ENCODE results near the gene NAPSA.
"Not testable (repeated sequence)": the region's sequence is repeated elsewhere in the genome, so short reads cannot be mapped to it uniquely, and the experiment has no call there.

NAPSA gene

DNA sequence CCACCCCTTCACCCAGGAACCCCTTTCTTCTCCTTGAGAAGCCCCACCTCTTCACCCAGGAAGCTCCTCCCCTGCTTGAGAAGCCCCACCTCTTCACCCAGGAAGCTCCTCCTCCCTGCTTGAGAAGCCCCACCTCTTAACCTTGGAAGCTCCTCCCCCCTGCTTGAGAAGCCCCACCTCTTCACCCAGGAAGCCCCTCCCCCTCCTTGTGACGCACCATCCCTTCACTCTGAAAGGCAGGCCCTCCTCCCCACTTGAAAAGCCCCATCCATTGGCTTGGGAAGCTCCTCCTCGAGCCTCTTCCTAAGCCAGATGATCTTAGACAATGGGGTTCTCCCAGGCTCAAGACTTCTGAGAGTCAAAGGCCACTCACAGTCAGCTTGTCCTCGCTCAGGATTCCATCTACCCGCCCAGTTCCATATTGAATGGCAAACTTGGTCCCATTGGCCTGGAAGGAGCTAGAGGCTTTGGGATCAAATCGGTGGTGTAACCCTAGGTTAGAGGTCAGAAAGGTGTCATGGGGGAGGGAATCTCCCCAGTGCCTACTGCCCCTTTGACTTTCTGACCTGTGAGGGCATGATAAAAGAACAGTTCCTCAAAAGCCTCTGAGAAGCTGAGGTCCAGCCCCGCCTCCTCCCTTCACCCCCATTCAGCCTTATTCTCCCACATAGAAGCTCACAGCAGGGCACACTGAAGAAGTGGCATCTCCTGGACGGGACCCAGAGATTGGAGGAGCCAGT lies 4.0 kb downstream of the NAPSA start:
- no peaks in the 10 kb centered on the region for H3K9me3 ChIP-seq (ENCODE audit: control insufficient read depth in 1 of 2, low read length in 2 of 2)
- H3K9ac ChIP-seq (ENCODE audit: low read depth in 1 of 2, low read length in 2 of 2), result no peak overlapping the region

DNA sequence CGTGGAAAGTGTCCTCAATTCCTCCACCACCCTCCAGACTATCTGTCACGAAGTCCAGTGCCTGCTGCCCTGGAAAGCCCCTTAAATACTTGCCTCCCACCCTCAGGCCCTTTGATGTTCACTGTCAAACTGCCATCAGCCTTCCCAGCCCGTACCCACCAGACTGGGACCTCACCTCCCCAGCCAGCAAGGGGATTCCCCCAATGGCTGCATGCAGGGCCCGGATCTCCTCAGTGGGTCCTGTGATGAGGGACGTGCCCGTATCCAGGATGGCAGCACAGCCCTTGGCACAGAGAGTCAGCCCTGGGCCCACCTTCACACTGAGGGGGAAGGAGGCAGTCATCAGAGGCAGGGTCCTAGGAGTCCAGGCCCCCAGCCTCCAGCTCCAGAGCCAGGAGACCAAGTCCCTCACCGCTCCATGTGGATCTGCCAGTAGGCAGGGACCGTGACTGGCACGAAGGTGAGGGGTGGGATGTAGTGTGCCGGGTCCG lies 6.1 kb downstream of the NAPSA start:
- Histone ChIP-seq H3K4me1 (ENCODE audit: control insufficient read depth in 1 of 2, insufficient read depth in 2 of 2, low read length in 2 of 2) (peaks cover 0 to 7% of the 10 kb centered on the region in 2 donors), H3K9ac (ENCODE audit: low read depth in 1 of 2, low read length in 2 of 2) (no peak overlapping the region), H3K9me3 (ENCODE audit: control insufficient read depth in 1 of 2, low read length in 2 of 2) (no peaks in the 10 kb centered on the region), H3K36me3 (ENCODE audit: control insufficient read depth in 1 of 2, insufficient read depth in 2 of 2, low read length in 2 of 2) (no peaks in the 10 kb centered on the region), H3K4me3 (ENCODE audit: low read depth in 1 of 2, low read length in 2 of 2) (no peak overlapping the region), H3K27ac (ENCODE audit: low read depth, low read length) (no peak overlapping the region), H3K27me3 (ENCODE audit: control insufficient read depth in 1 of 2, insufficient read depth in 2 of 2, low read length in 2 of 2) (no peaks in the 10 kb centered on the region)

More for the DNA sequence above, 4.0 kb downstream of the NAPSA start:
- Histone ChIP-seq H3K27ac (ENCODE audit: low read depth, low read length) (no peak overlapping the region), H3K4me3 (ENCODE audit: low read depth in 1 of 2, low read length in 2 of 2) (no peak overlapping the region), H3K36me3 (ENCODE audit: control insufficient read depth in 1 of 2, insufficient read depth in 2 of 2, low read length in 2 of 2) (no peaks in the 10 kb centered on the region), H3K27me3 (ENCODE audit: control insufficient read depth in 1 of 2, insufficient read depth in 2 of 2, low read length in 2 of 2) (no peaks in the 10 kb centered on the region), H3K4me1 (ENCODE audit: control insufficient read depth in 1 of 2, insufficient read depth in 2 of 2, low read length in 2 of 2) (peaks cover 0 to 7% of the 10 kb centered on the region in 2 donors)

DNA sequence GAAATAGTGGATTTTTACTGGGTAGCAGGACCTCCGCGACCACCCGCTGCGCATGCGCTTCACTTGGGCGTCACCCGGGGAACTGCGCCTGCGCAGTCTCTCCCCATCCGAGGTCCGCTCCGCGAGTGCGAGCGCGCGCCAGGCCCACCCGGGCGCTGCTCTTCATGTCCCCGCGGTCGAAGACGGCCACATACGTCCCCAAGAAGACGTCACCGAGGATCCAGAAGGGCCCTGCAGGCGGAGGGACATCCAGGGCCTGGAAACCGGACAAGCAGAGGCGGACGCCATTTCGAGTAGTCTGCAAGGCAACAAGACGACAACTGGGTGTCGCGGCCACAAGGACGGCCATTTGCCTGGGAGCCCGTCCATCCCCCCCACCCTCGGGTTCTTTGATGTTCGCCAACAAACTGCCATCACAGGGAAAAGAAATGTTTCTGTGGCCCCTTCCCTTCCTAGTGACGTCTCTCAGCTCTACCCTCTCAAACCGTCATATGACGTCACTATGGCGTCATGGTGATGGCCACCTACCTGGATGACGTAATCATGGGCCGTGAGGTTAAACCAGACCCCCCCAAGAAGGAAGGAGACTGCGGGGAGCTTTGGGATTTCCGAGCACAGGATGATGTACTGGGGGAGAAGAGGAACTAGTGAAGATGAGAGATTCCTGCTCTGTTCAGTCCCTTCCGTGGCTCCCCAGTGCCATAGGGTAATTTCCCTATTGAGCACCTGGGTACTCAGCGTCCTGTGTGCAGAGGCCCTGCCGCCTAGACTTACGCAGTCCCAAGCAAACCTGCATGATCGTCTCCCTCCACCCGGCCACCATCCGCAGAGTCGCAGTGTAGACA lies 6.7 kb downstream of the NAPSA start:
- Histone ChIP-seq H3K27me3 (ENCODE audit: control insufficient read depth in 1 of 2, insufficient read depth in 2 of 2, low read length in 2 of 2) (no peaks in the 10 kb centered on the region), H3K9ac (ENCODE audit: low read depth in 1 of 2, low read length in 2 of 2) (peak overlapping the region in 1 of 2 donors; percentile 51), H3K27ac (ENCODE audit: low read depth, low read length) (no peak overlapping the region), H3K4me3 (ENCODE audit: low read depth in 1 of 2, low read length in 2 of 2) (peak overlapping the region; percentile 45 to 67), H3K36me3 (ENCODE audit: control insufficient read depth in 1 of 2, insufficient read depth in 2 of 2, low read length in 2 of 2) (no peaks in the 10 kb centered on the region), H3K4me1 (ENCODE audit: control insufficient read depth in 1 of 2, insufficient read depth in 2 of 2, low read length in 2 of 2) (peaks cover 0 to 7% of the 10 kb centered on the region in 2 donors), H3K9me3 (ENCODE audit: control insufficient read depth in 1 of 2, low read length in 2 of 2) (no peaks in the 10 kb centered on the region)

DNA sequence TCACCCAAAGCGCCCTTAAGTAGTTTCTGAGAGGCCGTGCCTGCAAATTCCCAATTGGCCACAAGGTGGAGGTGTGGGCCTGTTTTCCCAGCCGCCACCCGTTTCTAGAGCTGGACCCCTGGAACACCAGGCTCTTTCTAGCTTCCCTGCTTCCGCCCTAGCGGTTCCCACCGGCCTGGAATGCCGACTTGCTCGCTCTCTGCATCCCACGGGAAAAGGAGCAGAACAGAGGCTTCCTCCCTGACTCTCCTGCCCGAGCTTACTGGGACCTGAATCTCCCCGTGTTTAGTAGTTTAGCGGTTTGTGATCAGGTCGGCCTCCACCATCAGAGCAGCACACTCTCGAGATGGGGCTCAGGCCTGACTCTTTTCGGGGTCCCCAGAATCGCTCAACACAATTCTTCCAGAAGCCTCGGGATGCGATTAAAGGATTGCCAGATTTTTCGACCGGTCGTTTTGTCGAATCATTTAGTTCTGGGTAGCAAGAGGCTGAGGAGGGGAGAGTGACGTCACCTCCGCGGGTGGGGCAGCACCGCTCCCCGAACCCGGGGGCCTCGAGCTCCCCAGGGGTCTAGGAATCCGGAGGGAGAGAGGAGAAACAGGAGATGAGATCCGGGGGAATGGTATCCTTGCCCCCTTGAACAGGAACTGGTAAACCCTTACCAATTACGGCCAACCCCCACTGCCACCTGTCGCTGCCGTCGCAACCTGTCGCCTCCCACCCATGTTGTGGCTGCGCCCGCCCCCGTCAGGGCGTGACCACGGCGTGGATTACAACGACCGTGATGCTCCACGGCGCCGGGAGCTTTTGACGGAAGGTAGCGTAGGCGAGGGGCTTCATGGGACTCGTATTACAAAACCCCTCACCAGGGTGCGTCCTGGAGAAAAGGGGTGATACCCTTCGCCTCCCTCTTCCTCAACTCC lies 8.0 kb downstream of the NAPSA start:
- H3K4me1 ChIP-seq (ENCODE audit: control insufficient read depth in 1 of 2, insufficient read depth in 2 of 2, low read length in 2 of 2), result peaks cover 0 to 7% of the 10 kb centered on the region in 2 donors
- H3K9me3 ChIP-seq (ENCODE audit: control insufficient read depth in 1 of 2, low read length in 2 of 2), result no peaks in the 10 kb centered on the region
- H3K9ac ChIP-seq (ENCODE audit: low read depth in 1 of 2, low read length in 2 of 2), result peak overlapping the region; percentile 38 to 56
- peak overlapping the region; percentile 53 for H3K27ac ChIP-seq (ENCODE audit: low read depth, low read length)
- peak overlapping the region; percentile 67 to 73 for H3K4me3 ChIP-seq (ENCODE audit: low read depth in 1 of 2, low read length in 2 of 2)
- no peaks in the 10 kb centered on the region for H3K36me3 ChIP-seq (ENCODE audit: control insufficient read depth in 1 of 2, insufficient read depth in 2 of 2, low read length in 2 of 2)
- H3K27me3 ChIP-seq (ENCODE audit: control insufficient read depth in 1 of 2, insufficient read depth in 2 of 2, low read length in 2 of 2), result no peaks in the 10 kb centered on the region

DNA sequence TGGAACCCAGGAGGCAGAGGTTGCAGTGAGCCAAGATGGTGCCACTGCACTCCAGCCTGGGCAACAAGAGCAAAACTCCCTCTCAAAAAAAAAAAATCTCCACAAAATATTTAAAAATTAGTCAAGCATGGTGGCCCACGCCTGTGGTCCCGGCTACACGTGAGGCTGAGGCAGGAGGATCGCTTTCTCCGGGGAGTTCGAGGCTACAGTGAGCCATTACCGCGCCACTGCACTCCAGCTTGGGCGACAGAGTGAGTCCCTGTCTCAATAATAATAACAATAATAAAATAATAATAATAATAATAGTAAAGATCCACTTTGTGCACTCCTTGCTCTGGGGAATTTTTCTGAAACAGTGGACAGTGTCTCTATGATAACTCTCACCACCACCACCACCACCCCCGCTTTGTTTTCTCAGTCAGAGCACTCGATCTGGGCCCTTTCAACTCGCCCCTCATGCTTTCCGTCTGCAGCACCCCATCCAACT lies 8.7 kb downstream of the NAPSA start:
- Histone ChIP-seq H3K4me3 (ENCODE audit: low read depth in 1 of 2, low read length in 2 of 2) (no peak overlapping the region), H3K27ac (ENCODE audit: low read depth, low read length) (no peak overlapping the region)

DNA sequence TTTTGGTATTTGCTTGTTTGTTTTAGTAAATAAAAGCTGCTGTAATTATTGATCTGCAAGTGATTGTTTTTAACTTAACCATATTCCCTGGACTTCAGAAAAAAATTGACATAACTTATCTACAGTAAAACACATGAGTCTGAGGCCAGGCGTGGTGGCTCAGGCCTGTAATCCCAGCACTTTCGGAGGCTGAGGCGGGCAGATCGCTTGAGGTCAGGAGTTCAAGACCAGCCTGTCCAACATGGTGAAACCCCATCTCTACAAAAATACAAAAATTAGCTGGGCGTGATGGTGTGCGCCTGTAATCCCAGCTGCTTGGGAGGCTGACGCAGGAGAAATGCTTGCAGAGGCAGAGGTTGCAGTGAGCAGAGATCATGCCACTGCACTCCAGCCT lies 12.0 kb downstream of the NAPSA start:
- not testable (repeated sequence) for H3K27ac ChIP-seq (ENCODE audit: low read depth, low read length); H3K9ac ChIP-seq (ENCODE audit: low read depth in 1 of 2, low read length in 2 of 2); H3K36me3 ChIP-seq (ENCODE audit: control insufficient read depth in 1 of 2, insufficient read depth in 2 of 2, low read length in 2 of 2); H3K9me3 ChIP-seq (ENCODE audit: control insufficient read depth in 1 of 2, low read length in 2 of 2); H3K4me1 ChIP-seq (ENCODE audit: control insufficient read depth in 1 of 2, insufficient read depth in 2 of 2, low read length in 2 of 2); H3K4me3 ChIP-seq (ENCODE audit: low read depth in 1 of 2, low read length in 2 of 2); H3K27me3 ChIP-seq (ENCODE audit: control insufficient read depth in 1 of 2, insufficient read depth in 2 of 2, low read length in 2 of 2)

More for the DNA sequence above, 8.7 kb downstream of the NAPSA start:
- no peaks in the 10 kb centered on the region for H3K27me3 ChIP-seq (ENCODE audit: control insufficient read depth in 1 of 2, insufficient read depth in 2 of 2, low read length in 2 of 2)
- peaks cover 0 to 7% of the 10 kb centered on the region in 2 donors for H3K4me1 ChIP-seq (ENCODE audit: control insufficient read depth in 1 of 2, insufficient read depth in 2 of 2, low read length in 2 of 2)
- H3K9me3 ChIP-seq (ENCODE audit: control insufficient read depth in 1 of 2, low read length in 2 of 2), result no peaks in the 10 kb centered on the region
- H3K9ac ChIP-seq (ENCODE audit: low read depth in 1 of 2, low read length in 2 of 2), result no peak overlapping the region
- H3K36me3 ChIP-seq (ENCODE audit: control insufficient read depth in 1 of 2, insufficient read depth in 2 of 2, low read length in 2 of 2), result no peaks in the 10 kb centered on the region

DNA sequence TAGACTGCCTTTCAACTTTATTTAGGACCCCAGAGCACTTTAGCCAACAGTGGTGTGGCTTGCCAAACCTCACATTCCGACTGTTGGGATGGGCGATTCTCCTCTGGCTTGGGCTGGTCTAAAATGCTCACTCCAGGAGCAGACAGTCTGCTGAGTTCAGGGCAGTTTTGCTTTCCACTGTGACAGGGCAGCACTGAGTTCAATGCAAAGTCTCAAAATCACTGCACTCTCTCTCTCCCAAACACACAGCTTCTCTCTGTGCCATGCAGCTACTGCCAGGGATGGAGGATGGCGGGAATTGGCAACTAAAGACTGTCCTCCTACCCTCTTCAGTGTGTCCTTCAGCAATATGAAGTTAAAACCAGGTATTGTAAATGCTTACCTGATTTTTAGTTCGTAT lies 13.2 kb downstream of the NAPSA start:
- Histone ChIP-seq H3K4me1 (ENCODE audit: control insufficient read depth in 1 of 2, insufficient read depth in 2 of 2, low read length in 2 of 2) (peaks cover 0 to 3% of the 10 kb centered on the region in 2 donors), H3K27ac (ENCODE audit: low read depth, low read length) (no peak overlapping the region), H3K36me3 (ENCODE audit: control insufficient read depth in 1 of 2, insufficient read depth in 2 of 2, low read length in 2 of 2) (no peaks in the 10 kb centered on the region), H3K4me3 (ENCODE audit: low read depth in 1 of 2, low read length in 2 of 2) (no peak overlapping the region), H3K9ac (ENCODE audit: low read depth in 1 of 2, low read length in 2 of 2) (no peak overlapping the region), H3K27me3 (ENCODE audit: control insufficient read depth in 1 of 2, insufficient read depth in 2 of 2, low read length in 2 of 2) (no peaks in the 10 kb centered on the region), H3K9me3 (ENCODE audit: control insufficient read depth in 1 of 2, low read length in 2 of 2) (no peaks in the 10 kb centered on the region)

DNA sequence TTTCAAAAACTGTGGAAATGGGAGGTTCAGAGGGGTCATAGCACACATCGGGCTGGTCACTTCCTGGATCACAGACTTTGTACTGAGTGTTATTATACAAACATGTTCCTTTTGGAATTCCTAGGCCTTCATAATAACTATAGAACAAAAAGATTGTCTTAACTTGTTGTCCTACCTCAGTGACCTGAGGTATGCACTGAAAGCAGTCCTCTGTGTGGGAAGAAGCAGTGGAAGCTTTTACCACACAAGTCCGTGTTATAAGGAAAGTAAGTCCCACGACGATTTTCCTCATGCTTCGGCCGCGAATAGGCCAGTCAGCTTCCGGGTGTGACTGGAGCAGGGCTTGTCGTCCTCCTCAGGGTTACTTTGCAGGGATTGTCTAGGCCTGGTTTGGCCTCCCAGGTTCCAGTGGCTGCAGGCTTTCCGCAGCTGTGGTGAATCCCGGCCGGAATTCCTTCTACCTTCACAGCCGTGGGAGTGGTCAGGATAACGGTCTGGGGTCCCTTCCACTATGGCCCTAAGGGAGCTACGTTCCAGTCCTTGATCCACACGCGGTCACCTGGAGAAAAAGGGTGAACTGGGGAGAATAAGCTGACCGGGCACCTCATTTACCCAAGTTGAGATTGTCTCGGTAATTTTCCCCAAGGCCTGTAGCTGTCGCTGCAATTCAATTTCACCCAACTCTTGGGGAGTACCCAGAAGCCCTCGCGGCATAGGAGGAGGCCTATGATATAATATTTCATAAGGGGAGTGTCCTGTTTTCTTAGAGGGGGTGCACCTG lies 16.0 kb downstream of the NAPSA start:
- Histone ChIP-seq H3K4me1 (ENCODE audit: control insufficient read depth in 1 of 2, insufficient read depth in 2 of 2, low read length in 2 of 2) (peaks cover 0 to 3% of the 10 kb centered on the region in 2 donors), H3K27me3 (ENCODE audit: control insufficient read depth in 1 of 2, insufficient read depth in 2 of 2, low read length in 2 of 2) (no peaks in the 10 kb centered on the region), H3K36me3 (ENCODE audit: control insufficient read depth in 1 of 2, insufficient read depth in 2 of 2, low read length in 2 of 2) (no peaks in the 10 kb centered on the region), H3K9ac (ENCODE audit: low read depth in 1 of 2, low read length in 2 of 2) (no peak overlapping the region), H3K4me3 (ENCODE audit: low read depth in 1 of 2, low read length in 2 of 2) (no peak overlapping the region), H3K27ac (ENCODE audit: low read depth, low read length) (no peak overlapping the region), H3K9me3 (ENCODE audit: control insufficient read depth in 1 of 2, low read length in 2 of 2) (peaks cover 0 to 7% of the 10 kb centered on the region in 2 donors)

DNA sequence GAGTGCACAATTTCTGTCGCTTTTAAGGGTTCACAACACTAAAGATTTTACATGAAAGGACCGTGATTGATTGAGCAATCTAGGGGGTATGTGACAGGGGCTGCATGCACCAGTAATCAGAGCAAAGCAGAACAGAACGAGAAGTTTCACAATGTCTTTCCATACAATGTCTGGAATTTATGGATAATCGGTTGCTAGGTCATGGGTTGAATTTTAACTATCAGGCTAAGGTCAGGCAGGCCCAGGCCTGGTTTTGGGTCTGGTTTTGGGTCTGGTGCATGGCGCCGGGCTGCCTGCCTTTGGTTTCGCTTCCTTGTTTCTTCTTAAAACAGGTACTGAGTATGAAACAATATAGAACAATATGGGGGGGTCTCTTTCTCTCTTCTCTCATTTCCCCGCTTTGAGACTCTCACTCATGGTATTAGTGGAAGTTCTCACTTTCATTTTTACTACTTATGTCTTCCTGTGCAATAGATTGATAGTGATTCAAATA lies 18.3 kb downstream of the NAPSA start:
- H3K27ac ChIP-seq (ENCODE audit: low read depth, low read length), result peak overlapping the region; percentile 10
- not testable (repeated sequence) for H3K4me1 ChIP-seq (ENCODE audit: control insufficient read depth in 1 of 2, insufficient read depth in 2 of 2, low read length in 2 of 2); H3K4me3 ChIP-seq (ENCODE audit: low read depth in 1 of 2, low read length in 2 of 2); H3K9me3 ChIP-seq (ENCODE audit: control insufficient read depth in 1 of 2, low read length in 2 of 2); H3K9ac ChIP-seq (ENCODE audit: low read depth in 1 of 2, low read length in 2 of 2); H3K36me3 ChIP-seq (ENCODE audit: control insufficient read depth in 1 of 2, insufficient read depth in 2 of 2, low read length in 2 of 2); H3K27me3 ChIP-seq (ENCODE audit: control insufficient read depth in 1 of 2, insufficient read depth in 2 of 2, low read length in 2 of 2)
